DND-41 (cell line): ENCODE results near the gene MARVELD3.

Experiments used
- EZH2 ChIP-seq: IDR thresholded peaks from 3 replicates; pipeline ENCODE4 v1.6.1; 2012; ENCODE audit warnings: borderline replicate concordance, low read depth, mild to moderate bottlenecking, moderate library complexity, low read length, inconsistent platforms; ENCODE audit not compliant: severe bottlenecking
- TF ChIP-seq, protein P1 (sequence below): IDR thresholded peaks from 2 replicates; pipeline ENCODE4 v1.5.1; 2012; ENCODE audit warnings: borderline replicate concordance, low read length, moderate library complexity, mild to moderate bottlenecking; ENCODE audit not compliant: poor library complexity, severe bottlenecking; ENCODE audit errors: extremely low read depth

- TF ChIP-seq, protein P1, sequence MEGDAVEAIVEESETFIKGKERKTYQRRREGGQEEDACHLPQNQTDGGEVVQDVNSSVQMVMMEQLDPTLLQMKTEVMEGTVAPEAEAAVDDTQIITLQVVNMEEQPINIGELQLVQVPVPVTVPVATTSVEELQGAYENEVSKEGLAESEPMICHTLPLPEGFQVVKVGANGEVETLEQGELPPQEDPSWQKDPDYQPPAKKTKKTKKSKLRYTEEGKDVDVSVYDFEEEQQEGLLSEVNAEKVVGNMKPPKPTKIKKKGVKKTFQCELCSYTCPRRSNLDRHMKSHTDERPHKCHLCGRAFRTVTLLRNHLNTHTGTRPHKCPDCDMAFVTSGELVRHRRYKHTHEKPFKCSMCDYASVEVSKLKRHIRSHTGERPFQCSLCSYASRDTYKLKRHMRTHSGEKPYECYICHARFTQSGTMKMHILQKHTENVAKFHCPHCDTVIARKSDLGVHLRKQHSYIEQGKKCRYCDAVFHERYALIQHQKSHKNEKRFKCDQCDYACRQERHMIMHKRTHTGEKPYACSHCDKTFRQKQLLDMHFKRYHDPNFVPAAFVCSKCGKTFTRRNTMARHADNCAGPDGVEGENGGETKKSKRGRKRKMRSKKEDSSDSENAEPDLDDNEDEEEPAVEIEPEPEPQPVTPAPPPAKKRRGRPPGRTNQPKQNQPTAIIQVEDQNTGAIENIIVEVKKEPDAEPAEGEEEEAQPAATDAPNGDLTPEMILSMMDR = no peak
- no peak for TF ChIP-seq EZH2
Observed at GRCh38 chr16:71676236-71676635, 50.3 kb downstream of the MARVELD3 start.
